HepG2 (cell line): ENCODE measurements around the gene WBP1. TPM values are rescaled to one million over a fixed set of nuclear protein-coding genes. Genes with fewer than 3 reads are reported as not detected.

Source experiments
- HCFC1 ChIP-seq: fragments of 150-350 bp; IDR thresholded peaks from 2 replicates; pipeline ENCODE4 v1.6.1; 2014; ENCODE audit warnings: low read depth, low read length
- HINFP ChIP-seq: sonication (generic); formaldehyde crosslinking; IDR thresholded peaks from 2 replicates; pipeline ENCODE4 v1.4.0; 2020; ENCODE audit warnings: low read depth, mild to moderate bottlenecking, missing genetic modification reagents
- HOXA9 ChIP-seq: sonication (generic); formaldehyde crosslinking; IDR thresholded peaks from 2 replicates; pipeline ENCODE4 v1.8.1; 2022; ENCODE audit warnings: missing genetic modification reagents, mild to moderate bottlenecking, moderate library complexity, borderline replicate concordance
- HOXD1 ChIP-seq: sonication (generic); formaldehyde crosslinking; IDR thresholded peaks from 2 replicates; pipeline ENCODE4 v1.5.0; 2020; ENCODE audit warnings: missing genetic modification reagents
- JUND ChIP-seq: sonication (generic); formaldehyde crosslinking; IDR thresholded peaks from 2 replicates; pipeline ENCODE4 v1.8.0; 2022; ENCODE audit warnings: mild to moderate bottlenecking, missing genetic modification reagents
- MTA1 ChIP-seq: sonication (generic); formaldehyde crosslinking; IDR thresholded peaks from 2 replicates; pipeline ENCODE4 v1.4.0; 2020; ENCODE audit warnings: missing genetic modification reagents, mild to moderate bottlenecking, borderline replicate concordance
- NFE2L2 ChIP-seq: fragments of 150-350 bp; IDR thresholded peaks from 2 replicates; pipeline ENCODE4 v1.6.1; 2014; ENCODE audit warnings: low read length
- POLR2A ChIP-seq, 2 experiments: IDR thresholded peaks; 2 replicates each; pipeline ENCODE4 v1.6.1; 2011; ENCODE audit warnings: low read depth in 2 of 2, low read length in 2 of 2, mild to moderate bottlenecking in 1 of 2, moderate library complexity in 1 of 2; ENCODE audit not compliant: insufficient read depth in 1 of 2
- SP2 ChIP-seq: sonication (generic); formaldehyde crosslinking; IDR thresholded peaks from 2 replicates; pipeline ENCODE4 v1.5.1; 2020; ENCODE audit warnings: mild to moderate bottlenecking, missing genetic modification reagents
- ZBTB1 ChIP-seq: sonication (generic); formaldehyde crosslinking; IDR thresholded peaks from 2 replicates; pipeline ENCODE4 v1.4.0; 2020; ENCODE audit warnings: missing genetic modification reagents, borderline replicate concordance
- ZFYVE20 ChIP-seq: sonication (generic); formaldehyde crosslinking; IDR thresholded peaks from 2 replicates; pipeline ENCODE4 v1.8.0; 2023; ENCODE audit warnings: low read depth, mild to moderate bottlenecking, moderate library complexity, missing genetic modification reagents, borderline replicate concordance
- ZNF17 ChIP-seq: sonication (generic); formaldehyde crosslinking; IDR thresholded peaks from 2 replicates; pipeline ENCODE4 v1.5.0; 2020; ENCODE audit warnings: mild to moderate bottlenecking, missing genetic modification reagents
- ZNF326 ChIP-seq: sonication (generic); formaldehyde crosslinking; IDR thresholded peaks from 2 replicates; pipeline ENCODE4 v1.4.0; 2020; ENCODE audit warnings: missing genetic modification reagents, borderline replicate concordance
- ZNF510 ChIP-seq: sonication (generic); formaldehyde crosslinking; IDR thresholded peaks from 2 replicates; pipeline ENCODE4 v1.4.0; 2020; ENCODE audit warnings: low read depth, mild to moderate bottlenecking, missing genetic modification reagents
- ZNF569 ChIP-seq: sonication (generic); formaldehyde crosslinking; IDR thresholded peaks from 2 replicates; pipeline ENCODE4 v1.5.0; 2020; ENCODE audit warnings: mild to moderate bottlenecking, missing genetic modification reagents, moderate library complexity, borderline replicate concordance
- ZNF713 ChIP-seq: sonication (generic); formaldehyde crosslinking; IDR thresholded peaks from 2 replicates; pipeline ENCODE4 v1.4.0; 2020; ENCODE audit warnings: mild to moderate bottlenecking, missing genetic modification reagents
- ZNF782 ChIP-seq: sonication (generic); formaldehyde crosslinking; IDR thresholded peaks from 2 replicates; pipeline ENCODE4 v1.4.0; 2020; ENCODE audit warnings: missing genetic modification reagents, mild to moderate bottlenecking, borderline replicate concordance
- ZSCAN21 ChIP-seq: sonication (generic); formaldehyde crosslinking; IDR thresholded peaks from 2 replicates; pipeline ENCODE4 v1.8.0; 2022; ENCODE audit warnings: mild to moderate bottlenecking, missing genetic modification reagents, moderate library complexity, borderline replicate concordance
- ZUFSP ChIP-seq: sonication (generic); formaldehyde crosslinking; IDR thresholded peaks from 2 replicates; pipeline ENCODE4 v1.9.0; 2021; ENCODE audit warnings: missing genetic modification reagents, mild to moderate bottlenecking, borderline replicate concordance
- polyA plus RNA-seq, 8 experiments: library from polyadenylated mRNA; depleted of rRNA in 3 of 8; stranded (reverse) in 7 of 8; unstranded in 1 of 8; fragments of >200 nt; fragmentation: Illumina TruSeq in 4 of 8; extraction: Trizol in 4 of 8; gene quantifications; 2 replicates each; pipeline versions ENCODE4 v1.2.1 to v1.2.3, GENCODE V29; 2011 to 2016; ENCODE audit warnings: low read depth in 4 of 8, missing spikeins in 1 of 8, mixed read lengths in 1 of 8; ENCODE audit not compliant: insufficient read depth in 1 of 8
- total RNA-seq, 5 experiments: library from RNA; depleted of rRNA; stranded (reverse); fragments of >200 nt; fragmentation: Illumina TruSeq; extraction: Trizol; gene quantifications; 2 replicates each; pipeline ENCODE4 v1.2.3, GENCODE V29; 2016; ENCODE audit warnings: low read depth in 1 of 5
- TF ChIP-seq, protein P1 (sequence below): IDR thresholded peaks from 2 replicates; pipeline ENCODE4 v1.6.1; 2016
- TF ChIP-seq, protein P2 (sequence below): sonication (generic); formaldehyde crosslinking; IDR thresholded peaks from 2 replicates; pipeline ENCODE4 v1.4.0; 2020; ENCODE audit warnings: mild to moderate bottlenecking, missing genetic modification reagents
- TF ChIP-seq, protein P3 (sequence below): sonication (generic); formaldehyde crosslinking; IDR thresholded peaks from 2 replicates; pipeline ENCODE4 v1.8.1; 2022; ENCODE audit warnings: low read depth, mild to moderate bottlenecking, missing genetic modification reagents

WBP1 gene
- total and polyA plus RNA-seq, 2 of the 13 experiments (the other 11 are each of a cell fraction or from before 2014, with no cell fraction given), result 38.8 to 85.7 TPM

DNA sequence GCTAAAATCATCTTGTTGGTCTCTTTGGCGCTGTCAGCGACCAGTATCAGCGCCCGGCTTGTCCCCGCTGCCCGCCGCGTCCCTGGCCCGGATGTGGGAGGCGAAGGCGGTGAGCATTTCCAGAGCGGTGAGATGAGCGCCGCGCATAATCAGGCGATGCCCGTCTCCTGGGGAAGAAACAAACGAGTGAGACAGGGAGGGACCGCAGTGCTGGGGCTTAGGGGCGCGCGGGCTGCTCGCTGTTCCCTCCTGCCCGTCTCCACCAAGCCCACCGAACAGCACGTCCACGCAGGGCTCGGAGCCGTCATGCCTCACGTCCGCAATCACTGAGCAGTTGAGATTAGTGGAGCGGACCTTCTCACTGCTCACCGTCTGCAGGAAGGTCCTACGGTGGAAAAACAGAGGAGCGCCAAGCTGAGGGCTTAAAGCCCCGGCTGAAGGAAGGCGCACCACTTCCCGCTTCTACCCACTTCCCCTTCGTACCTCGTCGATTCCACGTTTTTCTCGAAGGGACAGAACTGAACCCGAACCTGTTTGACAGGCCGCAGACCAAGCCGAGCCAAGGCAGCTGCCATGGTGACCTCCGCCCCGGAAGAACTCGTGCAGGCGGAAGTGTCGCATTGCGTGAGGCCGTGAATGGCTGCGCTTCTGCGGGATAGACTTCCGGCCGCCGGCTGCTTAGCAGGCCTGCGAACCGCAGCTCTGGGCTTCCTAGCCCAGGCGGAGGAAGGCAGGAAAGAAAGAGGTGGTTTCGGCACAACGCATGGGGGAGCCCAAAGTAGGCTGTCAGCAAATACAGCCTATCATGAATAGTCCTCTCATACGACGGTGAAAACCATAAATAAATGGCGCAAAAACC is 14.1 kb downstream of the WBP1 start, which contains the start of gene MRPL53 (continued):
- TF ChIP-seq, protein P1, sequence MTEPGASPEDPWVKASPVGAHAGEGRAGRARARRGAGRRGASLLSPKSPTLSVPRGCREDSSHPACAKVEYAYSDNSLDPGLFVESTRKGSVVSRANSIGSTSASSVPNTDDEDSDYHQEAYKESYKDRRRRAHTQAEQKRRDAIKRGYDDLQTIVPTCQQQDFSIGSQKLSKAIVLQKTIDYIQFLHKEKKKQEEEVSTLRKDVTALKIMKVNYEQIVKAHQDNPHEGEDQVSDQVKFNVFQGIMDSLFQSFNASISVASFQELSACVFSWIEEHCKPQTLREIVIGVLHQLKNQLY, result no peak; the same call in none of the 2 replicates
- TF ChIP-seq ZNF713, result peak; percentile 93; the same call in 1 of the 2 replicates
- no peak; the same call in 1 of the 2 replicates for TF ChIP-seq HOXA9
- TF ChIP-seq, protein P2, sequence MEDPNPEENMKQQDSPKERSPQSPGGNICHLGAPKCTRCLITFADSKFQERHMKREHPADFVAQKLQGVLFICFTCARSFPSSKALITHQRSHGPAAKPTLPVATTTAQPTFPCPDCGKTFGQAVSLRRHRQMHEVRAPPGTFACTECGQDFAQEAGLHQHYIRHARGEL, result no peak; the same call in 1 of the 2 replicates
- no peak for TF ChIP-seq ZNF569 (CRISPR knock-in tag)
- TF ChIP-seq HCFC1, result peak; percentile 77
- peak; percentile 94 to 97 for TF ChIP-seq POLR2A (IDR thresholded peaks at IDR 0.05; ENCODE audit: insufficient read depth in 1 of 2, low read depth in 2 of 2, low read length in 2 of 2)
- TF ChIP-seq ZSCAN21 (CRISPR knock-in tag), result peak; percentile 98
- 0 out of 2 replicates have a peak, but pooled peaks have one; percentile 74 for TF ChIP-seq ZNF17 (CRISPR knock-in tag)
- TF ChIP-seq ZNF510 (CRISPR knock-in tag), result peak; percentile 89
- peak; percentile 97 for TF ChIP-seq HINFP (CRISPR knock-in tag)
- 0 out of 2 replicates have a peak, but pooled peaks have one; percentile 42 for TF ChIP-seq HOXD1 (CRISPR knock-in tag)
- peak; percentile 79; the same call in 1 of the 2 replicates for TF ChIP-seq ZFYVE20 (CRISPR knock-in tag)
- TF ChIP-seq ZNF326 (CRISPR knock-in tag), result peak; percentile 100
- TF ChIP-seq MTA1 (CRISPR knock-in tag), result peak; percentile 91
- TF ChIP-seq ZUFSP (CRISPR knock-in tag), result no peak
- TF ChIP-seq SP2 (CRISPR knock-in tag), result peak; percentile 81
- TF ChIP-seq NFE2L2, result no peak
- TF ChIP-seq, protein P3, sequence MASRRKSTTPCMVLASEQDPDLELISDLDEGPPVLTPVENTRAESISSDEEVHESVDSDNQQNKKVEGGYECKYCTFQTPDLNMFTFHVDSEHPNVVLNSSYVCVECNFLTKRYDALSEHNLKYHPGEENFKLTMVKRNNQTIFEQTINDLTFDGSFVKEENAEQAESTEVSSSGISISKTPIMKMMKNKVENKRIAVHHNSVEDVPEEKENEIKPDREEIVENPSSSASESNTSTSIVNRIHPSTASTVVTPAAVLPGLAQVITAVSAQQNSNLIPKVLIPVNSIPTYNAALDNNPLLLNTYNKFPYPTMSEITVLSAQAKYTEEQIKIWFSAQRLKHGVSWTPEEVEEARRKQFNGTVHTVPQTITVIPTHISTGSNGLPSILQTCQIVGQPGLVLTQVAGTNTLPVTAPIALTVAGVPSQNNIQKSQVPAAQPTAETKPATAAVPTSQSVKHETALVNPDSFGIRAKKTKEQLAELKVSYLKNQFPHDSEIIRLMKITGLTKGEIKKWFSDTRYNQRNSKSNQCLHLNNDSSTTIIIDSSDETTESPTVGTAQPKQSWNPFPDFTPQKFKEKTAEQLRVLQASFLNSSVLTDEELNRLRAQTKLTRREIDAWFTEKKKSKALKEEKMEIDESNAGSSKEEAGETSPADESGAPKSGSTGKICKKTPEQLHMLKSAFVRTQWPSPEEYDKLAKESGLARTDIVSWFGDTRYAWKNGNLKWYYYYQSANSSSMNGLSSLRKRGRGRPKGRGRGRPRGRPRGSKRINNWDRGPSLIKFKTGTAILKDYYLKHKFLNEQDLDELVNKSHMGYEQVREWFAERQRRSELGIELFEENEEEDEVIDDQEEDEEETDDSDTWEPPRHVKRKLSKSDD (CRISPR knock-in tag), result peak; percentile 92
- no peak for TF ChIP-seq JUND (CRISPR knock-in tag)
- TF ChIP-seq ZBTB1 (CRISPR knock-in tag), result no peak; the same call in 1 of the 2 replicates
- no peak; the same call in 1 of the 2 replicates for TF ChIP-seq ZNF782 (CRISPR knock-in tag)
